Stimulated activated CD4-positive, alpha-beta T cell treated with anti-CD3 and anti-CD28 coated beads, Interleukin-2, amount 100 ng/mL, for 4 hours (primary cell): ENCODE measurements around the gene TRIM71.

ENCODE experiments used
- DNase-seq: peaks from one replicate; pipeline ENCODE4 v3.0.0-alpha.2; 2020; ENCODE audit warnings: low read depth

The TRIM71 gene

GRCh38 chr3:32866533-32866932 is 48.7 kb downstream of the TRIM71 start:
- DNase-seq = no peak

GRCh38 chr3:32867954-32868353 is 50.2 kb downstream of the TRIM71 start:
- no peak for DNase-seq

GRCh38 chr3:32868719-32869512 is 51.1 kb downstream of the TRIM71 start:
- no peak for DNase-seq

GRCh38 chr3:32869513-32870047 is 51.8 kb downstream of the TRIM71 start:
- DNase-seq = no peak

GRCh38 chr3:32870373-32871095 is 52.7 kb downstream of the TRIM71 start:
- no peak for DNase-seq

GRCh38 chr3:32871273-32871672 is 53.5 kb downstream of the TRIM71 start:
- no peak for DNase-seq

- no peak for DNase-seq
Observed at GRCh38 chr3:32872487-32873382, 54.9 kb downstream of the TRIM71 start.

- no peak for DNase-seq
Observed at GRCh38 chr3:32873531-32874130, 55.8 kb downstream of the TRIM71 start.

- DNase-seq = no peak
Observed at GRCh38 chr3:32876920-32877319, 59.1 kb downstream of the TRIM71 start.

- no peak for DNase-seq
Observed at GRCh38 chr3:32877598-32877997, 59.8 kb downstream of the TRIM71 start.

GRCh38 chr3:32880225-32880624 is 62.4 kb downstream of the TRIM71 start:
- no peak for DNase-seq

- DNase-seq = no peak
Observed at GRCh38 chr3:32881624-32882023, 63.8 kb downstream of the TRIM71 start.

GRCh38 chr3:32882189-32882588 is 64.4 kb downstream of the TRIM71 start:
- DNase-seq = no peak

GRCh38 chr3:32882603-32883025 is 64.8 kb downstream of the TRIM71 start:
- no peak for DNase-seq

GRCh38 chr3:32883817-32884216 is 66.0 kb downstream of the TRIM71 start:
- DNase-seq = no peak

- DNase-seq = no peak
Observed at GRCh38 chr3:32884591-32884990, 66.8 kb downstream of the TRIM71 start.

- DNase-seq = no peak
Observed at GRCh38 chr3:32885283-32885901, 67.6 kb downstream of the TRIM71 start.

- no peak for DNase-seq
Observed at GRCh38 chr3:32886296-32886695, 68.5 kb downstream of the TRIM71 start.

- DNase-seq = no peak
Observed at GRCh38 chr3:32886911-32887310, 69.1 kb downstream of the TRIM71 start.

- no peak for DNase-seq
Observed at GRCh38 chr3:32888739-32889138, 70.9 kb downstream of the TRIM71 start.
